SK-N-SH treated with all-trans-retinoic acid at 6 μM for 48 hours (cell line): ENCODE results near the gene CFD.

Source experiments
- ZFP30 ChIP-seq: fragments of 450-650 bp; formaldehyde crosslinking; IDR thresholded peaks from 2 replicates; pipeline ENCODE4 v1.5.0; 2022; ENCODE audit warnings: mild to moderate bottlenecking, moderate library complexity
- ZNF70 ChIP-seq: fragments of 450-650 bp; formaldehyde crosslinking; IDR thresholded peaks from 2 replicates; pipeline ENCODE4 v1.5.0; 2020; ENCODE audit warnings: mild to moderate bottlenecking, moderate library complexity

DNA sequence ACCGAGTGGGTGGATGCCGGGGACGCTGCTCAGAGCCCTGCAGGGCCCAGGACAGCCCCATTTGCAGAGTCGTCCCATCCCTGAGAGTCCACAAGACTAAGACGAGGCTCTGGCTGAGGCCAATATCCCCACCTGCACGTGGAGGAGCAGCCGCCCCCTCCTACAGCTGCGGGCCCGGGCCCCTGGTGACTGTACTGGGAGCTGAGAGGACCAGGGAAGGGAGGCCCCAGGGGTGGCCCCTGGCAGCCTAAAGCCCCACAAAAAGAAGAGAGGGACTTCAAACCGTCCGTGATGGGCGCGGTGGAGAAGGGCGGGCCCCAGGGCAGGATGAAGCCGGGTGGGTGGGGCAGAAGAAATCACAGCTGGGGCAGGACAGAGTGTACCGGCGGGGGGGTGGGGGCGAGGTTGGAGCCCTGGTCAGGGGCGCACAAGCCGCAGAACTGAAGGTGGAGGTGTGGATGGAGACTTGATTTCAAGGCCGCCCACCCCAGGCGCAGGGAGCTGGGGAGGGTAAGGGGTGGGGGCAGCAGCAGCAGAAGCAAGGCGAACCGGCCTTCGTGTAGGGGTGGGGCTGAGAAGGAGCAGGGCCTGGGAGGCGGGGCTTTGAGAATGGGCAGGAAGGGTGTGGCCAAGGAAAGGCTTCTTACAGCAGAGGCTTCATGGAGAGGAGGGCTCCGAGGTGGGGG, 12.9 kb downstream of the CFD start:
- TF ChIP-seq ZNF70 (CRISPR knock-in tag): no peak
- TF ChIP-seq ZFP30 (CRISPR knock-in tag): no peak
